Osteocyte (in vitro differentiated cells): Measurements from ENCODE around the gene ISM1. TPM values are rescaled to one million over a fixed set of nuclear protein-coding genes. Genes with fewer than 3 reads are reported as not detected.
"Not testable (repeated sequence)": the region's sequence is repeated elsewhere in the genome, so short reads cannot be mapped to it uniquely, and the experiment has no call there.

Experiments used
- DNase-seq: peaks from one replicate; pipeline ENCODE4 v3.0.0; 2021; ENCODE audit warnings: mixed read lengths; ENCODE audit not compliant: unreplicated experiment; ENCODE audit errors: extremely low spot score
- H3K27ac Mint-ChIP-seq: one replicate; pipeline ENCODE4 v1.8.0; 2021; ENCODE audit warnings: mild to moderate bottlenecking, mixed read lengths; ENCODE audit not compliant: unreplicated experiment
- H3K27me3 Mint-ChIP-seq: one replicate; pipeline ENCODE4 v1.8.0; 2021; ENCODE audit warnings: mixed read lengths; ENCODE audit not compliant: unreplicated experiment
- H3K36me3 Mint-ChIP-seq: one replicate; pipeline ENCODE4 v1.8.0; 2021; ENCODE audit warnings: mixed read lengths; ENCODE audit not compliant: unreplicated experiment
- H3K4me1 Mint-ChIP-seq: one replicate; pipeline ENCODE4 v1.8.0; 2021; ENCODE audit warnings: mixed read lengths; ENCODE audit not compliant: unreplicated experiment
- H3K4me3 Mint-ChIP-seq: one replicate; pipeline ENCODE4 v1.8.0; 2021; ENCODE audit warnings: mild to moderate bottlenecking, moderate library complexity, mixed read lengths; ENCODE audit not compliant: unreplicated experiment
- H3K9me3 Mint-ChIP-seq: one replicate; pipeline ENCODE4 v1.8.0; 2021; ENCODE audit warnings: mixed read lengths; ENCODE audit not compliant: unreplicated experiment
- total RNA-seq: library from RNA; stranded (reverse); gene quantifications from 2 replicates; pipeline ENCODE4 v1.2.1, GENCODE V29; 2021
- TF ChIP-seq, protein P1 (sequence below): fragments of 200-600 bp; sonication (generic); IDR thresholded peaks from 2 replicates; pipeline ENCODE4 v1.5.0; 2021; ENCODE audit warnings: antibody characterized with exemption, mild to moderate bottlenecking, moderate library complexity

ISM1 gene
- total RNA-seq, 1 donor from 2014 or later = 0.21 TPM

DNA sequence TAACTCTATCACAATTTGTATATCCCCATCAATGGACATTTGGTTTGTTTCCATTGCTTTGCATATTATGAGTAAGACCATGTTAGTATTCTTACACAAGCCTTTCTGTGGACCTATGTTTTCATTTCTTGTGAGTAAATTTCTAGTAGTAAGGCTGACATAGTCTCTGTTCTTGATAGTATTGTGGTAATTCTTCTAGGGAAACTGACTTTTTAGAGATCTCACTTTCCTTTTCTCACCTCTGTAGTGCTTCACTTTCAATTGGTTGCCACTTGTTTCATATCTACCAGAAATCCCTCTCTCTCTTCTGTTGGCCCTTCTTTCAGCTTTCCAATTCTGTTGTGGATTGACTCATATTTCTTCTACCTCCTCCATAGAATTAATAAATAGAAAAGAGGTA lies 8.5 kb downstream of the ISM1 start:
- H3K4me3 Mint-ChIP-seq = no peak overlapping the region
- H3K9me3 Mint-ChIP-seq = no peaks in the 10 kb centered on the region
- DNase-seq = no peak
- no peaks in the 10 kb centered on the region for H3K36me3 Mint-ChIP-seq
- no peak overlapping the region for H3K27ac Mint-ChIP-seq
- H3K27me3 Mint-ChIP-seq = peaks cover 17% of the 10 kb centered on the region
- peaks cover 15% of the 10 kb centered on the region for H3K4me1 Mint-ChIP-seq
- TF ChIP-seq, protein P1, sequence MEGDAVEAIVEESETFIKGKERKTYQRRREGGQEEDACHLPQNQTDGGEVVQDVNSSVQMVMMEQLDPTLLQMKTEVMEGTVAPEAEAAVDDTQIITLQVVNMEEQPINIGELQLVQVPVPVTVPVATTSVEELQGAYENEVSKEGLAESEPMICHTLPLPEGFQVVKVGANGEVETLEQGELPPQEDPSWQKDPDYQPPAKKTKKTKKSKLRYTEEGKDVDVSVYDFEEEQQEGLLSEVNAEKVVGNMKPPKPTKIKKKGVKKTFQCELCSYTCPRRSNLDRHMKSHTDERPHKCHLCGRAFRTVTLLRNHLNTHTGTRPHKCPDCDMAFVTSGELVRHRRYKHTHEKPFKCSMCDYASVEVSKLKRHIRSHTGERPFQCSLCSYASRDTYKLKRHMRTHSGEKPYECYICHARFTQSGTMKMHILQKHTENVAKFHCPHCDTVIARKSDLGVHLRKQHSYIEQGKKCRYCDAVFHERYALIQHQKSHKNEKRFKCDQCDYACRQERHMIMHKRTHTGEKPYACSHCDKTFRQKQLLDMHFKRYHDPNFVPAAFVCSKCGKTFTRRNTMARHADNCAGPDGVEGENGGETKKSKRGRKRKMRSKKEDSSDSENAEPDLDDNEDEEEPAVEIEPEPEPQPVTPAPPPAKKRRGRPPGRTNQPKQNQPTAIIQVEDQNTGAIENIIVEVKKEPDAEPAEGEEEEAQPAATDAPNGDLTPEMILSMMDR = no peak

DNA sequence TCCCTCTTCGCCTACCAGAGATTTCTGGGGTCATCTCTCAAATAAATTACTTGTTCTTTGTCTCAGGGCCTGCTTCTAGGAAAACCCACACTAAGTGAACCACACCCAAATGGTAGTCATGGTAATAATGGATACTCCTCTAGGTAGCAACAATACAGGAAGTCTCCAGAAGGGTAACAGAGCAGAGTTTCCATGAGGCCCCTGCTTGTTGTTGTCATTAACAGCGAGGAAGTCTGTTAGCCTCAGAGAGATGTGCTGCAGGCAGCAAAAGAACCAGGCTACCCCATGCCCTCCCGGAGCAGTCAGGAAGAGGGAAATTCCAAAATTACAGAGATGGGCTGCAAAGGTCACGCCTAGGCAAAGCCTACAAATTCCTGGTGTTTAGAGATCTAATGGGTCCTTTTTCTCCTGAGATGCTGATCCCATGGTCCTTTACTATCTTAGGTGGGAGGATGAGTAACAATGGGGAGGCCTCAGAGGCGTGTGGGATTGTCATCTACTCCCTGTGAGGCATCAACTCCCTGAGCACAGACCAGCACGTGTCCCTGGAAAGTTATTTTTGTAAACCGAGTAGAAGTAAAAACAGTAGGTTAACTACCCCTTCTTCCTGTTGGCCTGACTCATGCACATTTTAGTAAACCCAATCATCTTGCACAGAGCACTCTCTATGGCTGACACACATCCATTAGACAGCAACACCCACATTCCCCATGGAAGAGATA lies 10.1 kb downstream of the ISM1 start:
- H3K27me3 Mint-ChIP-seq = peaks cover 10% of the 10 kb centered on the region
- TF ChIP-seq, protein P1 = no peak
- H3K27ac Mint-ChIP-seq = peak overlapping the region; percentile 78
- DNase-seq = no peak
- H3K9me3 Mint-ChIP-seq = no peaks in the 10 kb centered on the region
- no peaks in the 10 kb centered on the region for H3K36me3 Mint-ChIP-seq
- H3K4me1 Mint-ChIP-seq = peaks cover 15% of the 10 kb centered on the region
- no peak overlapping the region for H3K4me3 Mint-ChIP-seq

- Mint-ChIP-seq H3K27me3 (peaks cover 9% of the 10 kb centered on the region), H3K9me3 (no peaks in the 10 kb centered on the region), H3K4me3 (no peak overlapping the region), H3K27ac (no peak overlapping the region), H3K4me1 (peaks cover 15% of the 10 kb centered on the region), H3K36me3 (no peaks in the 10 kb centered on the region)
- no peak for DNase-seq
- TF ChIP-seq, protein P1 = no peak
Observed at GRCh38 chr20:13232999-13233398, 11.9 kb downstream of the ISM1 start.

GRCh38 chr20:13234961-13235360 lies 13.9 kb downstream of the ISM1 start:
- no peak for DNase-seq
- Mint-ChIP-seq H3K27me3 (peaks cover 7% of the 10 kb centered on the region), H3K9me3 (no peaks in the 10 kb centered on the region), H3K4me1 (peaks cover 15% of the 10 kb centered on the region), H3K27ac (no peak overlapping the region), H3K36me3 (no peaks in the 10 kb centered on the region), H3K4me3 (no peak overlapping the region)
- TF ChIP-seq, protein P1 = no peak

- not testable (repeated sequence) for H3K4me3 Mint-ChIP-seq, H3K27me3 Mint-ChIP-seq, DNase-seq, H3K36me3 Mint-ChIP-seq, H3K9me3 Mint-ChIP-seq, H3K4me1 Mint-ChIP-seq, H3K27ac Mint-ChIP-seq
Observed at GRCh38 chr20:13236360-13236759, 15.3 kb downstream of the ISM1 start.
